ENCODE results near the gene SUCNR1. TPM values are rescaled to one million over a fixed set of nuclear protein-coding genes. Genes with fewer than 3 reads are reported as not detected.

Gene SUCNR1
- total RNA-seq, 1 experiment from 2014 or later: not detected

GRCh38 chr3:151933234-151933853 lies 59.9 kb downstream of the SUCNR1 start:
- TF ChIP-seq CTCF (IDR thresholded peaks at IDR 0.05; ENCODE audit: insufficient read depth in 1 of 2, low read depth in 1 of 2, low read length in 1 of 2, severe bottlenecking in 1 of 2, unreplicated experiment in 1 of 2): no peak
- POLR2A ChIA-PET: no interaction called here
- Mint-ChIP-seq H3K4me3 (ENCODE audit: unreplicated experiment) (no peak overlapping the region), H3K27ac (ENCODE audit: unreplicated experiment) (no peak overlapping the region), H3K36me3 (ENCODE audit: insufficient read depth, unreplicated experiment) (no peaks in the 10 kb centered on the region), H3K4me1 (ENCODE audit: low read depth, unreplicated experiment) (no peaks in the 10 kb centered on the region), H3K9me3 (ENCODE audit: unreplicated experiment) (no peaks in the 10 kb centered on the region), H3K27me3 (ENCODE audit: insufficient read depth, unreplicated experiment) (no peaks in the 10 kb centered on the region)
- H3K9me3 ChIP-seq: no peaks in the 10 kb centered on the region
- H3K36me3 ChIP-seq (ENCODE audit: control insufficient read depth, insufficient read depth, low read length): no peaks in the 10 kb centered on the region
- BruUV-seq (replicated peaks): no TSS peak
- intact Hi-C loops (cut with micrococcal nuclease; ENCODE audit: unreplicated experiment): no loop called here
- no peak for DNase-seq
- H3K4me3 ChIP-seq (ENCODE audit: low read depth, low read length): no peak overlapping the region
- H3K4me1 ChIP-seq: no peaks in the 10 kb centered on the region
- CTCF ChIA-PET: no interaction called here
- H3K27me3 ChIP-seq (replicated peaks; ENCODE audit: control insufficient read depth, insufficient read depth, low read length): no peaks in the 10 kb centered on the region

Other genes starting within 250 kb of the SUCNR1 start
- not detected in 2 replicates for gene AADACL2, start 139.7 kb upstream of the SUCNR1 start, total RNA-seq (2022)
- gene AADAC, start 59.5 kb upstream of the SUCNR1 start, total RNA-seq (2022): 0.57 and 1.1 TPM in 2 replicates

All from Caco-2 (cell line).